CD4-positive, alpha-beta T cell treated with Interferon alpha-2 for 1 hour (primary cell): Measurements from ENCODE around the gene NSMCE4A.
"Not testable (repeated sequence)": the region's sequence is repeated elsewhere in the genome, so short reads cannot be mapped to it uniquely, and the experiment has no call there.

Experiments
- DNase-seq, 2 donors: peaks; one replicate each; pipeline ENCODE4 v3.0.0-alpha.2; 2020 to 2022

Gene NSMCE4A

DNA sequence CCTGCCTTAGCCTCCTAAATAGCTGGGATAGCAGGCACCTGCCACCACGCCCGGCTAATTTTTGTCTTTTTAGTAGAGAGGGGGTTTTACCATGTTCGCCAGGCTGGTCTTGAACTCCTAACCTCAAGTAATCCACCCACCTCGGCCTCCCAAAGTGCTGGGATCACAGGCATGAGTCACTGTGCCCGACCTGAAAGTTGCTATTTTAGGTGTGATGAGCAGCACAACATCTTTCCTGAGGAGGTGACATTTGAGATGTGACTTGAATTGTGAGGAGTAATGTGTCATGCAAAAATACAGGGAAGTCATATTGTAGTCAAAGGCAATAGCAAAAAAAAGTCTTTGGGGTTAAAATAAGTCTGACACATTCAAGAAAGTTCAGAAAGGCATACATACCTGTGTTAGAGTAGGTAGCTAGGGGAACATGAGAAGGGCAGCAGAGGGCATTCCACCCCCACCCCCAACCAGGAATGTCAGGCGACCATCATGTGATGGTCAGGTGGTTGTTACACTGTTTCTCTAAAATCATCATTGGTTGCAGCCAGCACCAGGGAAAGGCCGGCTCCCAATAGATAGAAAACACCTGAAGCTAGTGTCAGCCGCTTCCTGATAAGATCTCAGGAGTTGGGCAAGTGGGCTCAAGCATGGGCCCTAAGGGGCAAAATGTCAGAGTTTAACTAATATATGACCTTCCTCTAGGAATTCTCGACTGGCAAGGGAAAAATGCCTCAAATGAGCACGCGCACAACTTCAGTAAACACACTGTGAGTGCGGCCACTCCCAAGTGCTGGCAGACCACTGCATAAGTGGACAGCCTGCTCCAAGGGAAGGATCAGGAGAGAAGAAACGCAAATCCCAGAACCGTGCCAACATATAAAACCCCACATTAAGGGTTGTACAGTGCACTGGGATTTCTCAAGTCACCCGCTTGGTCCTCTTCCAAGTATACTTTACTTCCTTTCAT, 13.6 kb upstream of the NSMCE4A start, which contains the start of gene TACC2:
TSS of gene TACC2 (plus strand) at position 803 of the 964 bp plus-strand sequence. CDS start 32,819 bp downstream, outside the sequence.
- DNase-seq: no peak

DNA sequence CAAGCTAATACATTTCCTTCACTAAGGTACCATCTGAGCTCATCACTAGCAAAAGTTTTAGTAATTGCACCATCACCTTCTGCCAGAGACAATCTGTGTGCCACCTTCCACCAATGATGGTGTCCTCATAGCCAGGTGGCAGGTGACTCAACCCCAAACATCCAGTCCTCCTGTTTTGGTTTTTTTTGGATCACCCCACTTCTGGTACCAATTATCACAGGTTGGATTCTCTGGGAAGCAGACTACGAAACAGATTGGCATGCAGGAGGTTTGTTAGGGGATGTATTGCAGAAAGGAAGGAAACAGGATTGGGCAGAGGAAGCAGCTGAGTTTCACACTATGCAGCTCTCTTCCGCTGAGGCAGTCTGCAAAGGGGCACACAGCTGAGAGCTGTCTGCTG, 9.4 kb upstream of the NSMCE4A start:
- no peak for DNase-seq

DNA sequence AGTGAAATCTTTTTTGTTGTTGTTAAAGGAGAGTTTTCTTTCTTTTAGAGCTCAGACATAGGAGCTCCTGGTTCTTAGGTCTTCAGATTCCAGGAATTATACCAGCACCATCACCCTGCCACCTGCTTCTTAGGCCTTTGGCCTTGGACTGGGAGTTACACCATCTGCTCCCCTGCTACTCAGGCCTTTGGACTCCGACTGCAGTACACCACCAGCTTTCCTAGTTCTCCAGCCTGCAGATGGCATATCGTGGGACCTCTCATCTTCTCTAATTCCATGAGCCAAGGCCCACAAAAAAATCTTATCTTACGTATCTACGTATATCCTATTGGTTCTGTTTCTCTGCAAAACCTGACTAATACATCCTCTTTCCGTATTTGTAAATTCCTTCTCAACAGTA, 8.8 kb upstream of the NSMCE4A start:
- no peak for DNase-seq

DNA sequence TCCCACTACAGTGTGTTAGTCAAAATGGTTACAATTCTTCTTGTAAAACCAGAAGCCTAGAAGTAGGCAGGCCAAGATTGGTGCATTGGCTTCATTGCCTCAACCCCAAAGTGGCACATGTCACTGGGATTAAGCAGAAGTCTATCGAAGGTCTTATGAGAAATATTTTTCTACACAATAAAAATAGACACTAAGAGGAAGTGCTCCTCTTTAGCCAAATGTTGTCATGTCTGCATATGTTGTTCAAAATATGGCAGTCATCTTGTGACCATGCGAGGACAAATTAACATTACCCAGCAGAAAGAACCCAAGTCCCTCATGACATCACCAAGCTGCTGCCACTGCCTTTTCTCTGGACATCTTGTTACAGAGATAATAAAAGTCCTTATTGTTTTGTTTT, 6.3 kb upstream of the NSMCE4A start:
- no peak for DNase-seq

DNA sequence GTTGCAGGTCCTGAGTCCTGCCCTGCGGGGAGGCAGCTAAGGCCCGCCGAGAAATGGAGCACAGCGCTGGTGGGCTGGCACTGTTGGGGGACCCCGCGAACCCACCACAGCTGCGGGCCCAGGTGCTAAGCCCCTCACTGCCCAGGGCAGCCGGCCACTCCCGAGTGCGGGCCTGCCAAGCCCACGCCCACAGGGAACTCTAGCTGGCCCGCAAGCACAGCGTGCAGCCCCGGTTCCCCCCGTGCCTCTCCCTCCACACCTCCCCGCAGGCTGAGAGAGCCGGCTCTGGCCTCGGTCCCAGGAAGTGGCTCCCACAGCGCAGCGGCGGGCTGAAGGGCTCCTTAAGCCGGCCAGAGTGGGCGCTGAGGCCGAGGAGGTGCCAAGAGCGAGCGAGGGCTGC, 3.5 kb upstream of the NSMCE4A start:
- DNase-seq: no peak

DNA sequence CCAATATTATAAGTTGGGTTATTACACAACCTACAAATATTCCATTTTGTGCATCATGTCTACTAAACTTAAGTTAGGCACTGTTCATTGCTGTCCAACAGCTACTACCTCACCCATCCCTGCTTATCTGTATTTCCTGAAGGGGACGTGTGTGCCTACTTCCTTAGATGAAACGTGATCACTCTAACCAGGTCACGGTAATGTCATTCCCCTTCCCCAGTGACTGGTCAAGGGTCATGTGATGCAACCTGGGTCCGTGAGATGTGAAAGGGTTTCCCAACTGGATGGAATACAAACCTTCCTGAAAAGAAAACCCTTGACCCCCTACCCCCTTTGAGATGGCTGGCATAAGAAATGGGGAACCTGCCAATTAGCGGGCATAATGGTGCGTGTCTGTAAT, 1.6 kb upstream of the NSMCE4A start:
- no peak for DNase-seq

DNA sequence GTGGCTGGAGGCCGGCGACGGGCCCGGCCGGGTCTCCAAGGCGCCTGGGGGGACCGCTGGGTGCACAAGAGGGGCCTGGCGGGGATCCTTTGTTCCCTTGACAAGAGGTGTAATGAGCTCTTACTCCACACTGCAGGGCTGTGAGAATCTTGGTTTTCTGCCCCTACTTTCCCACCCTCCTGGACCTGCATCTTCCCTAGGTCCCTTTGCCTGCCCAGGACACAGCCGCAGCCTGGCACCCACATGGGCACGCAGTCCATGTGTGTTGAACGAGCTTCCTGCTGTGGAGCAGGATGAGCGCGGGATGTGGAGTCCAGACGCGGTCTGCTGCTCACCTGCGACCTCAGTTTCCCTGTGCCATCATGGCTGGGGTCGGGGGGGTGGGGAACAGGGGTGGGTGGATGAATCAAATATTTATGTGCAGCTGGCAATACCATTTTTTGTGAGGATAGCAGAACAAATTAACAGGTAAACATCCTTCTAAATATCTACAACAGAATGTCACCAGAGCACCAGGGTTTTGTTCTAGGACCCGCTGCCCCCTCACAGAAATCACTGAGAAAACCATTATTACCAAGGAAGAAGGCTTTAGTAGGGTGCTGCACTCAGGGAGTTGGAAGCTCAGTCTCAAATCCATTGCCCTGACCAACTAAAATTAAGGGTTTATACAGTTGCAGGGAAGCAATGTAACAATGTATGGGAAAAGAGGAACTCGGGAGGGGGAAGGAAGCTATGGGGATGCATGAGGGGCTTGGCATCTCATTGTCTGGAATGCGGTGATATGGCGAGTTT, 474 bp upstream of the NSMCE4A start:
- DNase-seq: no peak

DNA sequence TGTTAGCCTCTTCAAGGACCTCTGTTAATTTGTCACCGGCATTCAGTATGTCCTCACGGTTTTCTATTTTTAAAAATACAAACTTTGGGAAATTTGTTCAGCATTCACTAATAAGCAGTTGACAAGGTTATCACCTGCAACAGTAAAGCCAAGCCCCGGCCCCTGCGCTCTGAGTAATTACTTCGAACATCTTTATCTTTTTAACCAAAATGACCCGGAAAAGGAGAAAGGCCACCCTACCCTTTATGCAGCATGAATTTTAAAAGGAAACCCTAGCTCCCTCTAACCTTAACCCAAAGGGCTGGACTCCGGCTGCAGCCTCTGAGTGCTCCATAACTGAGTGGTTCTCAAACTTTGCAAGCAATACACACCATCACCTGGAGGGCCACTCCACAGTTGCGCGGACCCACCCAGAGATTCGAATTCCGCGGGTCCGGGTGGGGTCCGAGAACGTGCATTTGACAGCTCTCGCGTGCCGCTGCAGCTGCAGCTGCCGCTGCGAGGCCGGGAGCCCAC, 940 bp downstream of the NSMCE4A start:
- no peak for DNase-seq

DNA sequence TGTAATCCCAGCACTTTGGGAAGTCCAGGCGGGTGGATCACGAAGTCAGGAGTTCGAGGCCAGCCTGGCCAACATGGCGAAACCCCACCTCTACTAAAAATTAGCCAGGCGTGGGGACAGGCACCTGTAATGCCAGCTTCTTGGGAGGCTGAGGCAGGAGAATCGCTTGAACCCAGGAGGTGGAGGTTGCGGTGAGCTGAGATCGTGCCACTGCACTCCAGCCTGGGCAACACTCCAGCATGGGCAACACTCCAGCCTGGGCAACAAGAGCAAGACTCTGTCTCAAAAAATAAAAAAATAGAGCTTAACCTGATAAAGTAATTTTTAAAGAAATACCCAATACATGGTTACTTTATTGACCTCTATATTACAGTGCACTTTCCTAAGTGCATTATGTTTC, 5.9 kb downstream of the NSMCE4A start:
- not testable (repeated sequence) for DNase-seq

DNA sequence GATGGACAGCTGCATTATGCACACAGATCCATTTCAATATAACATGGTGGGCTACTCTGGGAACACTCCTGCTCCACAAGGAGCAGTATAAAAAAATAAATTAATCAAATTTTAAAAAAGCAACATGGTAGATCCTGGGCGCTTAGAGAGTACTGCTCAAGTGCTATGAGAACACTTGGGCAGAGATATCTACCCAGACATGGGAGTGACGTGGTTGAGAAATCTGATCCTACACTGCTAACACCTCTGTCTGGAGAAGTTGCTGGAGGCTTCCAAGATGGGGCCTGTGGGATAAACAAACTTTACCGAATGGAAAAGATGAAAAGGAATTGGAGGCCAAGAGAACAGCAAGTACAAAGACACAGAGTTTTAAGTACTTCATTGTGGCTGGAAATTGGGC, 9.0 kb downstream of the NSMCE4A start:
- no peak for DNase-seq

DNA sequence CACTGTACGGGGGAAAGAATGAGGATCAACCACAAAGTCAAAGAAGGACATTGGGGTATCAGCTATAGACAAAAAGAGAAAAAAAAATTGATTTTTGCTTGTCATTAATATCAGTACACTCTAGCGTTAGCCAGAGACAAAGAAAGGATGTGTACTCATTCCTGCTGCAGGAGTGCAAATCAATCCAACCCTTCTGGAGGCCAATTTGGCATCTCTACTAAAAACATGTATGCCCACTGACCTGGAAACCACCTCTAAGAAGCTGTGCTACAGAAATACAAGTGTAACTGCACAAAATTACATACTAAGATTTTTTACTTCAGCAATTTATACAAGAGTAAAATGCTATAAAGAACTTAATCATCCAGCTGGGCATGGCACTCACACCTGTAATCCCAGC, 13.6 kb downstream of the NSMCE4A start:
- no peak for DNase-seq

DNA sequence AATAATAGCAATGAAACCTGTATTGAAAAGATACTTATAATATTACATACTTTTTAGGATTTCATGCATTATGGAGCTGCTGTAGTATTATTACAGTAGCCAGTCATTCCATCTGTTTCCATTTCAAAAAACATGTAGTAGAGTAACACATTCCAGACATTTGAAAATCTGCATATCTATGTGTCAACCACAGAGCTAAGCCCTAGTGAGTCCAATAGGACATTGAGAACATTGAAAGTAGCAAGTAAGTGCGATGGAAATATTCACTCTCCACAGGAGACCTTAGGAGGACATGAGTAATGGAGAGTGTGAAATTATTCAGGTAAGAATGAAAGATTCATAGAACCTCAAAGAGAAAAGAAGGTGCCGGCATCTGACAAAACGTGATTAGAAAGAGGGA, 15.3 kb downstream of the NSMCE4A start:
- DNase-seq: no peak

DNA sequence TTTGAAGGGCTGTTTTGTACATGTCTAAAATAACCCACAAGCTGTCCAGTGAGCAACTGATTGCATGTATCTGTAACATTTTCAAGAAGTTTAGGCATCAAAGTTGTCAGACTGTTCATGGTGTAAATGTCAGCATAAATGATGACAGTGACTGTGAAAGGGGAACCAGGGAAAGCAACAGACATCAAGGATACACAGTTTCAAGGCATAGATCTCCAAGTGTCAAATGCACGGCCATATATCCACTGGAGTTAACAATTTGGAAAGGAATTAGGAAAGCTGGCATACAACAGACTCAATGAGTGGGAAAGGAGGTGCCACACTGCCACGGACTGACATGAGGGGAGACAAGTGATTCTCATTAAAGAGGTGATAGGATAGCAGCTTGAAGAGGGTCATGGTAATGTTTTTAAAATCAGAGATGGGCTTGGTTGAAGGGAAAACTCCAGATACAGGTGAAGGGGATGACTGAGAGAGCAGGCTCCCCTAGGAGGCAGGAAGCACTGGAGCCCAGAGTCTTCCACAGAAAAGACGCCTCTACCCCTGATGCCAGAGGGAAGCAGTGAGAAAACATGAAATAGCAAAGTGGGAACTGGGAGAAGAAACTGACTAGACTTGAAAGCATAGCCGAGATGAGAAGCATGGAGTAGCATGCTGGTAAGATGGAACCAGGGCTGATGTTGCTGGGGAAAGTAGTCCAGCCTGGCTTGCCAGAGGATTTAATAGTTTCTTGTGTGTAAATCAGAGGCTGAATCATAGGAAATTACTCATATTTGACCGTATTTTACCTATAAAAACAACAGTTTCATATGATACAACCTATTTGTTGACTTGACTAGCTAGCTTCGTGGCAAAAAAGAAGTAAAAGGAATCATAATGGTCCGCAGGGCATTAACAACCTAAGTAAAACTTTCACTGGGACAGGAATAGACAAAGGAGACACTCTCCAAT, 18.6 kb downstream of the NSMCE4A start:
- no peak for DNase-seq

DNA sequence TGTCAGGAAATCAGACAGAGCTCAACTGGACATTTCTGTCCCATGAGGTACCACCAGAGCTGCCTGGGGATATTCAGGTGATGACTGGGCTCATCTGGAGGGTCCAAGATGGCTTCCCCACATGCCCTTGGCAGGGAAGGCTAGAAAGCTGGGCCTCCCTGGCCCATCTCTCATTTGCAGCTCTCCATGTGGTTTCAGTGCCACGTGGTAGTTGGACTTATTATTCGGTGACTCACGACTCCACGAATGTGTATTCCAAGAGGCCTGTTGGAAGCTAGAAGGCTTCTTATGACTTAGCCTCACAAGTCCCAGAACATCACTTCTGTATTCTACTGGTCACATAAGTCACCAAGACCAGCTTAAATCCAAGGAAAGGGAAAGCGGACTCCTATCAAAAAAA, 22.8 kb downstream of the NSMCE4A start:
- no peak for DNase-seq

DNA sequence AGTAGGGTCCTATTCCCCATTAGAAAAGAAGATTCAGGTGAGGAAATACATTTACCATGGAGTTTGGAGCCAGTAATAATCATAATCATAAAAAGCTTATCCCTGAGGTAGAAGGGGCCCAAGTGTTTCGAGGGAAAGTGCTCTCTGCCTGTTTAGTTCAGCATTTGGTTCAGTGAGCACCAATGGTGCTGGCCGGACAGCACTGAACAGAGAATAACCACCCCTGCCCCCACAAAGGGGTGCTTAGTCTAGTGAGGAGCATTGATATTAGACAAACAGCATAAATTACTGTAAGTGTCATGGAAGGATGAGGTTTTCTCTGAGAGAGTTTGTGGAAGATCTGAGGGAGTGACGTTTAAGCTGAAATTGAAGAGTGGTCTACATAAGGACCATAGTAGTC, 25.6 kb downstream of the NSMCE4A start:
- DNase-seq: no peak

DNA sequence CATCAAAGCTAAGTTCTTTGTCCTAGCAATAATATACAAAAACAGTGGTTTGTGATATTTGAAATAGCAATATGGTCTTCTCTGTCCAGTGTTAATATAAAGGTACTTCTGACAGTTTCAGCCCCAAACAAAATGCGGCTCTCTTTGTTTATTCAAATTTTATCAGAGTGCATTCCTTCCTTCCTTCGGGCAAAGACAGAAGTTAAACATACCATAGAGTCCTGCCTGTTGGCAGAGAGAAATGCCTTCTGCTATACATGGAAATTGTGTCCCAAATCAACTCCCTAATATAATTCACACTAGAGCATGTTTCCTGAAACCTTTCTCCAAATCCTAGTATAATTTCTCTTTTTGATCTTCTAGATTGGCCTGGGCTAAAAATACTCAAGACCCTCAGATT, 26.0 kb downstream of the NSMCE4A start:
- no peak for DNase-seq

DNA sequence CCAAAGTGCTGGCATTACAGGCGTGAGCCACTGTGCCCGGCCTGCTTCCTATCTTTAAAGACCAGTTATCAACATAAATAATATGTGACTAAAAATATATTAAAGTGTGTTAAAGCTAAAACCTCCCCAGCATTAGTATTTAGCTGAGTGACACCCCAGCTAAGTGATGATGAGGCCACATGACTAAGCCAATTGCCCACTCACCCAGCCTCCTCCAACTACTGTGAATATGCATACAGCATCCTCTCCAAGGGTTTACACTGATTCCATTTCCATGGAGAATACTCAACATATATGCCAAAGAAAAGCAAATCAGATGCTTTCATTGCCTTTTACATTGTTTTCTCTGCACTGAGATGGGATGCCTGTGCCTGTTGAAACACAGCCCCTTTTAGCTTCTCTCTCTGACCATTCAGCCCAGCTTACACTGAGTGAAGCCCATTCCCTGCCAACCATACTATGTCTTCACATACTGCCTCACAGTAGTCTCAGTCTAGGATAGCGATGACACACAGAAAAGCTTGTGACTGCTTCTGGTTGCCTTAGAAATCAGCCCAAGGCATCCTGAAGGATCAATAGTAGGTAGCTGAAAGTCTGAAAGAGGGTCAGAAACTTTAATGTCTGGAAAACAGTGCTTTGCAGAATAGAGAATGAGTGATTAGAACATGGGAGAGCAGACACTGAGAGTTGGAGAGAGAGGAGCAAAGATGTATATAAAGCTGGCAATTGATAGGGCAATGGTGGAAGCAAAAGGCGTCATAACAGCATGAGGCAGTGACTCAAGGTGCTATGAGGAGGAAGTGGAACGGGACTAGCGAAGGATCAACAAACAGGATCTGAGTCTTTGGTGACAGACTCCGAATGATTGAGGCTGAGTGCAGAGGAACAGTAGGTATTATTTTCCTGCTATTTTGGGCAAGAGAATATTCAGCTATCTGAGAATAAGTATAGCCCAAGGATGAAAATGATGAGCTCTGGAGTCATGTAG, 27.4 kb downstream of the NSMCE4A start:
- DNase-seq: no peak

DNA sequence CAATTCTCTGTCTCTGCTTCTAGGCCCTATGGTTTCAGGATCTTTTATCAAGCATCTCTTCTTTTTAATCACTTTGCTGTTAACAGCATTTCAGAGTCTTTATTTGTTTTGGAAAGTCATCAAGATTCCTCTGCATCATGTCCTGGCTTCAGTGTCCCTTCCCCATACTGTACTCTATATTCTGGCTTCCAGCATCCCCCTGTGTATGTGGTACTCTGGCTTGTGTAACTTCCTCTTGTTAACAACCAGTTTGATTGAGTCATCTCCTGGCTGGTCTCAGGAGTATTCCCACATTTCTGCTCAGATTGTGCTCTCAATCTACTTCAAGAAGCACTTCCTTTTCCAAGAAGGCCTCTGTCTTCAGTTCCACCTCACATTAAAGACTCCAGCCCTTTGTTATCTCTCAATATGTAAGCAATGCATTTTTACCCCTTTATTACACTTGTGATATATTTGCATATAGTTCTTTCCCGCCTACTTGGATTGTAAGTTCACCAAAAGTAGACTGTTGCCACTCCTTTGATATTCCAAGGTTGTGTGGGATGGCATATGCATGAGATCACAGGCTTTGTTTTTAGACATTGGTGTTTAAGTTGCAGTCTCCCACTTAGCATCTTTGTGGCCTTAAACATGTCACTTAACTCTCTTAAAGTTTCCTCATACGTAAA, 32.1 kb downstream of the NSMCE4A start:
- DNase-seq: no peak

DNA sequence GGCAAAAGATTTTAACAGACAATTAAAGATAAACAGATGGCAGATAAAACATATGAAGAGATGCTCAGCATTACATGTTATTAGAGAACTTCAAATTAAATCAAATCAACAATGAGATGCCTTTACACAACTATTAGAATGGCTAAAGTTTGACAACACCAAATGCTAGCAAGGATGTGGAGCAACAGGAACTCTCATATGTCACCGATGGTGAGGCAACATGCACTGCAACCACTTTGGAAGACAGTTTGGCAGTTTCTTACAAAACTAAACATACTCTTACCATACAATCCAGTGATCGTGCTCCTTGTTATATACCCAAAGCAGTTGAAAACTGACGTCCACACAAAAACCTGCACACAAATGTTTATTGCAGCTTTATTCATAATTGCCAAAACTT, 33.5 kb downstream of the NSMCE4A start:
- DNase-seq: no peak

DNA sequence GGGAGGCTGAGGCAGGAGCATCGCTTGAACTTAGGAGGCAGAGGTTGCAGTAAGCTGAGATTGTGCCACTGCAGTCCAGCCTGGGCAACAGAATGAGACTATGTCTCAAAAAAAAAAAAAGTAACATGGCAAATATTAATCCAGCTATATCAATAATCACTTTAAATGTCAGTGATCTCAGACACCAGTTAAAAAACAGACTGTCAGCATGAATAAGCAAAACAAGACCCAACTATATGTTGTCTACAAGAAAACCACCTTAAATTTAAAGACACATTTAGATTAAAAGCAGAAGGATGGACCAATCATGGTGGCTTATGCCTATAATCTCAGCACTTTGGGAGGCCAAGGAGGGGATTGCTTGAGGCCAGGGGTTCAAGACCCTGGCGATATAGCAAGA, 38.7 kb downstream of the NSMCE4A start:
- DNase-seq: no peak

DNA sequence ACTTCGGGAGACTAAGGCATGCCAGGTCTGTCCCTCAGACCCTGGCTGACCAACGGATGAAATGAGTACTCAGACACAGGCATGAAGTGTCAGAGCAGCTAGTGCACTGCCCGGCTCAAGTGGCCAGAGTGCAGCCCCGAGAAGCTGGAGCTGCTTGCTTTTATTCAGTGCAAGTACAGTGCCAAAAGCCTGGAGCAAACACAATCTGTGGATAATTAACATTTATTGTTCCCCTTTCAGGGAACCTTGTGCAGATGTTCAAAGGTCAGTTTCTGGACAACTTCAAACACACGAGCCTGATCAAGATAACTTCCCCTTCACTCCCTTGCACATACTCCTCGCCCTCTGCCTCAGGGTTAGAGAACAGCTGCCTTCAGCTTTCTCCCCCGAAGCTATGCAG, 39.3 kb downstream of the NSMCE4A start:
- no peak for DNase-seq
